Measurements from ENCODE around the gene MCRIP1. TPM values are rescaled to one million over a fixed set of nuclear protein-coding genes. Genes with fewer than 3 reads are reported as not detected.
A peak's percentile ranks its signal among the peaks of the same experiment; 100 is the strongest.

The MCRIP1 gene
- polyA plus RNA-seq, 1 donor (not counting 4 experiments of a cell fraction or from before 2014, with no cell fraction given): 17.7 TPM

GRCh38 chr17:81870131-81870980 is 37.3 kb upstream of the MCRIP1 start:
- H3K27me3 ChIP-seq (ENCODE audit: control insufficient read depth, extremely low read depth, insufficient read depth, low read length): no peaks in the 10 kb centered on the region
- peak overlapping the region; percentile 94 for H3K9ac ChIP-seq (ENCODE audit: control insufficient read depth, extremely low read depth, insufficient read depth, low read length)
- H3K36me3 ChIP-seq (ENCODE audit: control insufficient read depth in 2 of 2, extremely low read depth in 1 of 2, insufficient read depth in 2 of 2, low read length in 2 of 2): peaks cover 12 to 16% of the 10 kb centered on the region in 2 experiments
- H2AFZ ChIP-seq (ENCODE audit: control insufficient read depth, low read length): no peak overlapping the region
- peak overlapping the region; percentile 79 to 94 (median 91) for H3K4me3 ChIP-seq (ENCODE audit: control insufficient read depth in 2 of 3, extremely low read depth in 1 of 3, insufficient read depth in 2 of 3, low read depth in 1 of 3, low read length in 3 of 3)
- peaks cover 10% of the 10 kb centered on the region for H4K20me1 ChIP-seq (ENCODE audit: control insufficient read depth, extremely low read depth, insufficient read depth, low read length)
- peak overlapping the region; percentile 88 for H3K27ac ChIP-seq (ENCODE audit: control insufficient read depth, insufficient read depth, low read length)
- H3K9me1 ChIP-seq (ENCODE audit: control insufficient read depth, extremely low read depth, insufficient read depth, low read length): peaks cover 3% of the 10 kb centered on the region
- no peaks in the 10 kb centered on the region for H3K9me3 ChIP-seq (ENCODE audit: control insufficient read depth, low read depth, low read length)
- FAIRE-seq: no peak
- dilution Hi-C loops (cut with MboI; ENCODE audit: extremely low pct_ligation_motif_present, low sequenced_read_pairs): no loop called here
- DNase-seq (ENCODE audit: low read depth, low spot score): no peak
- TF ChIP-seq EZH2 (IDR thresholded peaks at IDR 0.05; ENCODE audit: low read length): no peak
- TF ChIP-seq CTCF (optimal IDR thresholded peaks at IDR 0.05 in 1 of 3, IDR thresholded peaks at IDR 0.05 in 1 of 3, conservative IDR thresholded peaks at IDR 0.05 in 1 of 3; ENCODE audit: extremely low read depth in 1 of 3, insufficient read depth in 2 of 3, low read length in 3 of 3): no peak
- peaks cover 28% of the 10 kb centered on the region for H3K79me2 ChIP-seq (ENCODE audit: control insufficient read depth, insufficient read depth, low read length)
- H3K4me1 ChIP-seq (ENCODE audit: control insufficient read depth, extremely low read depth, insufficient read depth, low read length): peaks cover 30% of the 10 kb centered on the region
- peak overlapping the region; percentile 94 for H3K4me2 ChIP-seq (ENCODE audit: control insufficient read depth, extremely low read depth, insufficient read depth, low read depth, low read length)

- dilution Hi-C loops (cut with MboI; ENCODE audit: extremely low pct_ligation_motif_present, low sequenced_read_pairs): no loop called here
- peaks cover 12% of the 10 kb centered on the region for H4K20me1 ChIP-seq (ENCODE audit: control insufficient read depth, extremely low read depth, insufficient read depth, low read length)
These were observed 36.4 kb upstream of the MCRIP1 start for GRCh38 chr17:81869221-81870130.

More at GRCh38 chr17:81869221-81870130, 36.4 kb upstream of the MCRIP1 start:
- H3K4me1 ChIP-seq (ENCODE audit: control insufficient read depth, extremely low read depth, insufficient read depth, low read length): peaks cover 30% of the 10 kb centered on the region
- H3K9ac ChIP-seq (ENCODE audit: control insufficient read depth, extremely low read depth, insufficient read depth, low read length): peak overlapping the region; percentile 94
- H3K36me3 ChIP-seq (ENCODE audit: control insufficient read depth in 2 of 2, extremely low read depth in 1 of 2, insufficient read depth in 2 of 2, low read length in 2 of 2): peaks cover 12 to 21% of the 10 kb centered on the region in 2 experiments
- no peak for DNase-seq (ENCODE audit: low read depth, low spot score)
- no peaks in the 10 kb centered on the region for H3K27me3 ChIP-seq (ENCODE audit: control insufficient read depth, extremely low read depth, insufficient read depth, low read length)
- TF ChIP-seq CTCF (optimal IDR thresholded peaks at IDR 0.05 in 1 of 3, IDR thresholded peaks at IDR 0.05 in 1 of 3, conservative IDR thresholded peaks at IDR 0.05 in 1 of 3; ENCODE audit: extremely low read depth in 1 of 3, insufficient read depth in 2 of 3, low read length in 3 of 3): peak; percentile 43 to 67 (median 59)
- no peak for TF ChIP-seq EZH2 (IDR thresholded peaks at IDR 0.05; ENCODE audit: low read length)
- no peak overlapping the region for H2AFZ ChIP-seq (ENCODE audit: control insufficient read depth, low read length)
- peaks cover 35% of the 10 kb centered on the region for H3K79me2 ChIP-seq (ENCODE audit: control insufficient read depth, insufficient read depth, low read length)
- peak overlapping the region; percentile 88 for H3K27ac ChIP-seq (ENCODE audit: control insufficient read depth, insufficient read depth, low read length)
- peak overlapping the region; percentile 79 to 94 (median 91) for H3K4me3 ChIP-seq (ENCODE audit: control insufficient read depth in 2 of 3, extremely low read depth in 1 of 3, insufficient read depth in 2 of 3, low read depth in 1 of 3, low read length in 3 of 3)
- H3K9me3 ChIP-seq (ENCODE audit: control insufficient read depth, low read depth, low read length): no peaks in the 10 kb centered on the region
- no peak for FAIRE-seq
- peaks cover 3% of the 10 kb centered on the region for H3K9me1 ChIP-seq (ENCODE audit: control insufficient read depth, extremely low read depth, insufficient read depth, low read length)
- peak overlapping the region; percentile 94 for H3K4me2 ChIP-seq (ENCODE audit: control insufficient read depth, extremely low read depth, insufficient read depth, low read depth, low read length)
